IMR-90 (cell line): ENCODE measurements around the gene UGT2B7. TPM values are rescaled to one million over a fixed set of nuclear protein-coding genes. Genes with fewer than 3 reads are reported as not detected.

Source experiments
- ATAC-seq: fragments of 200-7000 bp; cut with Tn5 transposase; 2 replicates; pipeline ENCODE4 v1.9.1; 2020; ENCODE audit warnings: low read depth, mild to moderate bottlenecking, moderate library complexity
- BruUV-seq: library from RNA; stranded (reverse); fragments of 400-500 nt; replicated peaks from 2 replicates; lab custom pipeline; 2021; lab: Mats Ljungman, UMichigan
- CTCF ChIA-PET: fragments of 300-600 bp; formaldehyde crosslinking; extraction: SDS; loops from one replicate; lab custom pipeline; 2021; ENCODE audit warnings: antibody characterized with exemption; lab: Yijun Ruan, JAX
- POLR2A ChIA-PET: fragments of 300-600 bp; sonication (Branson Sonifier 250); formaldehyde crosslinking; loops from one replicate; lab custom pipeline; 2022; ENCODE audit warnings: antibody characterized with exemption; ENCODE audit not compliant: unreplicated experiment; lab: Charles Lee
- DNase-seq: peaks from one replicate; pipeline ENCODE4 v3.0.0; 2013
- H2AFZ ChIP-seq: replicated peaks from 2 replicates; pipeline ENCODE3; 2013; ENCODE audit warnings: low read length, mild to moderate bottlenecking; ENCODE audit not compliant: poor library complexity
- H2AK5ac ChIP-seq: 2 replicates; pipeline ENCODE4 v1.6.1; 2013; ENCODE audit warnings: low read depth, low read length, inconsistent platforms
- H2AK9ac ChIP-seq: replicated peaks from 2 replicates; pipeline ENCODE3; 2013; ENCODE audit warnings: mild to moderate bottlenecking, low read depth, low read length, moderate library complexity; ENCODE audit not compliant: poor library complexity
- H2BK120ac ChIP-seq: 2 replicates; pipeline ENCODE4 v1.6.1; 2013; ENCODE audit warnings: low read depth, low read length, inconsistent platforms
- H2BK15ac ChIP-seq: 3 replicates; pipeline ENCODE4 v1.6.1; 2013; ENCODE audit warnings: low read depth, low read length, inconsistent platforms
- H2BK20ac ChIP-seq: 2 replicates; pipeline ENCODE4 v1.6.1; 2013; ENCODE audit warnings: low read depth, mild to moderate bottlenecking, inconsistent platforms, low read length, moderate library complexity
- H2BK5ac ChIP-seq: 2 replicates; pipeline ENCODE4 v1.6.1; 2013; ENCODE audit warnings: mild to moderate bottlenecking, low read depth, low read length, inconsistent platforms; ENCODE audit not compliant: poor library complexity, severe bottlenecking
- H3K14ac ChIP-seq: replicated peaks from 2 replicates; pipeline ENCODE4 v1.6.1; 2013; ENCODE audit warnings: low read depth, low read length, inconsistent platforms
- H3K18ac ChIP-seq: 2 replicates; pipeline ENCODE4 v1.6.1; 2013; ENCODE audit warnings: low read depth, low read length, control low read depth
- H3K23ac ChIP-seq: 2 replicates; pipeline ENCODE4 v1.6.1; 2013; ENCODE audit warnings: low read depth, low read length, inconsistent platforms
- H3K27ac ChIP-seq: 2 replicates; pipeline ENCODE4 v1.5.1; 2013; ENCODE audit warnings: mild to moderate bottlenecking, control low read depth, low read length; ENCODE audit not compliant: insufficient read depth
- H3K27me3 ChIP-seq: 2 replicates; pipeline ENCODE4 v1.6.1; 2013; ENCODE audit warnings: low read length; ENCODE audit not compliant: control insufficient read depth, insufficient read depth
- H3K36me3 ChIP-seq: 2 replicates; pipeline ENCODE4 v1.6.1; 2013; ENCODE audit warnings: low read length, mixed read lengths; ENCODE audit not compliant: control insufficient read depth, insufficient read depth
- H3K4ac ChIP-seq: 2 replicates; pipeline ENCODE4 v1.6.1; 2013; ENCODE audit warnings: low read depth, low read length, inconsistent platforms
- H3K4me1 ChIP-seq: 2 replicates; pipeline ENCODE4 v1.6.1; 2013; ENCODE audit warnings: low read length, mixed read lengths; ENCODE audit not compliant: control insufficient read depth, insufficient read depth
- H3K4me2 ChIP-seq: 2 replicates; pipeline ENCODE4 v1.6.1; 2013; ENCODE audit warnings: low read depth, mild to moderate bottlenecking, control low read depth, low read length, moderate library complexity
- H3K4me3 ChIP-seq: 2 replicates; pipeline ENCODE4 v1.5.1; 2013; ENCODE audit warnings: low read depth, mild to moderate bottlenecking, control low read depth, low read length, moderate library complexity; ENCODE audit not compliant: insufficient read depth
- H3K56ac ChIP-seq: 2 replicates; pipeline ENCODE4 v1.6.1; 2013; ENCODE audit warnings: low read length, inconsistent platforms; ENCODE audit not compliant: insufficient read depth; ENCODE audit errors: extremely low read depth
- H3K79me1 ChIP-seq, 2 experiments: 2 replicates each; pipeline ENCODE4 v1.6.1; 2013; ENCODE audit warnings: low read length in 2 of 2, inconsistent platforms in 1 of 2, low read depth in 1 of 2
- H3K9ac ChIP-seq: 2 replicates; pipeline ENCODE4 v1.6.1; 2013; ENCODE audit warnings: low read depth, low read length, control low read depth
- H3K9me1 ChIP-seq: 2 replicates; pipeline ENCODE4 v1.6.1; 2013; ENCODE audit warnings: low read length, inconsistent platforms; ENCODE audit not compliant: insufficient read depth
- H3K9me3 ChIP-seq: 2 replicates; pipeline ENCODE4 v1.6.1; 2013; ENCODE audit warnings: low read length; ENCODE audit not compliant: control insufficient read depth, insufficient read depth
- H4K20me1 ChIP-seq: 2 replicates; pipeline ENCODE4 v1.6.1; 2013; ENCODE audit warnings: low read length, inconsistent platforms; ENCODE audit not compliant: insufficient read depth
- H4K5ac ChIP-seq: 2 replicates; pipeline ENCODE4 v1.6.1; 2013; ENCODE audit warnings: mild to moderate bottlenecking, low read depth, low read length, control low read depth
- H4K8ac ChIP-seq, 2 experiments: 2 replicates each; pipeline ENCODE4 v1.6.1; 2013; ENCODE audit warnings: low read depth in 2 of 2, low read length in 2 of 2, control low read depth in 1 of 2, inconsistent platforms in 1 of 2
- H4K91ac ChIP-seq: 2 replicates; pipeline ENCODE4 v1.6.1; 2013; ENCODE audit warnings: low read depth, low read length, inconsistent platforms; ENCODE audit not compliant: insufficient read depth
- BHLHE40 ChIP-seq: fragments of 150-350 bp; IDR thresholded peaks from 2 replicates; pipeline ENCODE4 v1.6.1; 2016; ENCODE audit warnings: mild to moderate bottlenecking, low read depth, low read length
- CEBPB ChIP-seq: IDR thresholded peaks from 2 replicates; pipeline ENCODE4 v1.6.1; 2012; ENCODE audit warnings: low read depth, low read length, improper control_type of control experiment
- CHD1 ChIP-seq: IDR thresholded peaks from 2 replicates; pipeline ENCODE4 v1.6.1; 2012; ENCODE audit warnings: low read depth, low read length, improper control_type of control experiment
- CTCF ChIP-seq: conservative IDR thresholded peaks from 2 replicates; pipeline ENCODE4 v1.5.1; 2012; ENCODE audit warnings: mild to moderate bottlenecking, low read depth, low read length, improper control_type of control experiment
- ELK1 ChIP-seq: fragments of 150-350 bp; IDR thresholded peaks from 2 replicates; pipeline ENCODE4 v1.6.1; 2016; ENCODE audit warnings: low read depth, mild to moderate bottlenecking, low read length, moderate library complexity, borderline replicate concordance
- FOS ChIP-seq: fragments of 150-350 bp; IDR thresholded peaks from 2 replicates; pipeline ENCODE4 v1.6.1; 2016; ENCODE audit warnings: low read depth, low read length
- MAFK ChIP-seq: IDR thresholded peaks from 2 replicates; pipeline ENCODE4 v1.6.1; 2012; ENCODE audit warnings: low read depth, low read length, improper control_type of control experiment
- MAZ ChIP-seq: IDR thresholded peaks from 2 replicates; pipeline ENCODE4 v1.6.1; 2012; ENCODE audit warnings: low read depth, mild to moderate bottlenecking, low read length, improper control_type of control experiment, moderate library complexity, borderline replicate concordance
- MXI1 ChIP-seq: IDR thresholded peaks from 2 replicates; pipeline ENCODE4 v1.6.1; 2012; ENCODE audit warnings: low read depth, mild to moderate bottlenecking, low read length, moderate library complexity, borderline replicate concordance
- NFE2L2 ChIP-seq: fragments of 150-350 bp; IDR thresholded peaks from 2 replicates; pipeline ENCODE4 v1.6.1; 2016; ENCODE audit warnings: low read depth, mild to moderate bottlenecking, low read length
- POLR2A ChIP-seq: IDR thresholded peaks from 2 replicates; pipeline ENCODE4 v1.6.1; 2012; ENCODE audit warnings: mild to moderate bottlenecking, low read depth, low read length
- RAD21 ChIP-seq: IDR thresholded peaks from 2 replicates; pipeline ENCODE4 v1.6.1; 2012; ENCODE audit warnings: low read length, improper control_type of control experiment
- RCOR1 ChIP-seq: IDR thresholded peaks from 2 replicates; pipeline ENCODE4 v1.6.1; 2012; ENCODE audit warnings: mild to moderate bottlenecking, low read length, improper control_type of control experiment; ENCODE audit not compliant: insufficient replicate concordance
- RFX5 ChIP-seq: IDR thresholded peaks from 2 replicates; pipeline ENCODE4 v1.8.0; 2012; ENCODE audit warnings: low read depth, mild to moderate bottlenecking, low read length, moderate library complexity
- SMC3 ChIP-seq: fragments of 150-350 bp; IDR thresholded peaks from 2 replicates; pipeline ENCODE4 v1.6.1; 2016; ENCODE audit warnings: low read depth, mild to moderate bottlenecking, antibody characterized with exemption, low read length, moderate library complexity
- USF2 ChIP-seq: fragments of 150-350 bp; IDR thresholded peaks from 2 replicates; pipeline ENCODE4 v1.6.1; 2017; ENCODE audit warnings: mild to moderate bottlenecking, antibody characterized with exemption, low read length, low read depth
- WGBS, 2 experiments: methylation state at CpG; one replicate each; pipeline versions ENCODE4 v1.1.5 to v1.1.7; 2013; ENCODE audit warnings: missing lambda C conversion rate in 2 of 2; ENCODE audit not compliant: insufficient read length in 1 of 2; ENCODE audit errors: extremely low coverage in 2 of 2; 5-methylcytosine and 5-hydroxymethylcytosine counted together
- dilution Hi-C: fragments of 300-500 bp; cut with HindIII; formaldehyde crosslinking; loops from one replicate; pipeline ENCODE4 v1.14.3; 2018; ENCODE audit warnings: low sequenced_read_pairs; ENCODE audit not compliant: unreplicated experiment
- in situ Hi-C: fragments of 300-500 bp; cut with MboI; formaldehyde crosslinking; loops from 3 replicates; pipeline ENCODE4 v1.14.3; 2019; ENCODE audit warnings: low sequenced_read_pairs, inconsistent platforms, mixed read lengths
- intact Hi-C: fragments of 100-400 bp; cut with micrococcal nuclease; formaldehyde crosslinking; loops from 2 replicates; pipeline ENCODE4 v1.10.0; 2022
- polyA plus RNA-seq, 3 experiments: library from polyadenylated mRNA; depleted of rRNA; stranded (reverse); fragments of >200 nt; gene quantifications; 2 replicates each; pipeline ENCODE4 v1.2.3, GENCODE V29; 2012; ENCODE audit warnings: low replicate concordance in 1 of 3
- total RNA-seq: library from RNA; depleted of rRNA; stranded (reverse); fragments of >200 nt; gene quantifications from 2 replicates; pipeline ENCODE4 v1.2.3, GENCODE V29; 2012

The UGT2B7 gene
- total and polyA plus RNA-seq, 2 of the 4 experiments (the other 2 are of a cell fraction) = 0.10 TPM; not detected in 1

- Histone ChIP-seq H2BK20ac (peak overlapping the region; percentile 51; the same call in 1 of the 2 replicates), H3K4ac (peak overlapping the region; percentile 70), H2BK5ac (peak overlapping the region; percentile 74), H3K4me1 (peaks cover 7% of the 10 kb centered on the region), H2BK120ac (peak overlapping the region; percentile 76), H4K20me1 (no peaks in the 10 kb centered on the region), H2AK5ac (peak overlapping the region; percentile 84), H3K27me3 (no peaks in the 10 kb centered on the region), H3K18ac (peak overlapping the region; percentile 61; the same call in 1 of the 2 replicates), H3K9me3 (no peaks in the 10 kb centered on the region; the same call in 1 of the 2 replicates), H3K9me1 (no peaks in the 10 kb centered on the region), H2AFZ (peak overlapping the region; percentile 72), H3K36me3 (no peaks in the 10 kb centered on the region), H4K5ac (no peak overlapping the region), H3K23ac (no peak overlapping the region), H4K8ac (peak overlapping the region in 1 of 2 experiments; percentile 52; a peak in 2 of 4 replicates), H3K56ac (no peak overlapping the region), H2AK9ac (no peak overlapping the region), H3K4me3 (no peak overlapping the region), H2BK15ac (peak overlapping the region; percentile 90; the same call in 1 of the 3 replicates), H3K9ac (no peak overlapping the region), H3K14ac (no peak overlapping the region; the same call in 1 of the 2 replicates), H3K4me2 (no peak overlapping the region), H3K27ac (no peak overlapping the region; the same call in 1 of the 2 replicates), H3K79me1 (no peaks in the 10 kb centered on the region), H4K91ac (no peak overlapping the region; the same call in 1 of the 2 replicates)
- WGBS, 2 experiments = no CpG with 5 or more reads among the region's 3 CpGs
- in situ Hi-C loops = no loop called here
- intact Hi-C loops = no loop called here
- dilution Hi-C loops = no loop called here
- ATAC-seq = no peak
- ChIA-PET POLR2A (no interaction called here), CTCF (no interaction called here)
- no TSS peak for BruUV-seq
- no peak for TF ChIP-seq CTCF
- no peak for TF ChIP-seq RCOR1
- TF ChIP-seq RAD21 = no peak
- TF ChIP-seq MXI1 = no peak
- no peak for TF ChIP-seq BHLHE40
- no peak for TF ChIP-seq POLR2A
- TF ChIP-seq MAZ = no peak
- no peak for TF ChIP-seq FOS
- no peak for TF ChIP-seq USF2
- TF ChIP-seq SMC3 = no peak
- TF ChIP-seq RFX5 = no peak
- no peak for TF ChIP-seq NFE2L2
- no peak for TF ChIP-seq ELK1
- TF ChIP-seq MAFK = no peak
- no peak for TF ChIP-seq CHD1
- TF ChIP-seq CEBPB = no peak
- no peak for DNase-seq
These were observed 2.6 kb upstream of the UGT2B7 start for GRCh38 chr4:69093681-69094080.
